ENCODE results near the gene PLB1. TPM values are rescaled to one million over a fixed set of nuclear protein-coding genes. Genes with fewer than 3 reads are reported as not detected.
A peak's percentile ranks its signal among the peaks of the same experiment; 100 is the strongest.

The PLB1 gene
- total RNA-seq, 4 donors from 2014 or later = 1.1 to 6.5 (median 2.3) TPM

GRCh38 chr2:28610583-28611201 is 114.8 kb downstream of the PLB1 start:
- intact Hi-C loops (cut with DNase I) = no loop called here
- Histone ChIP-seq H3K4me1 (peaks cover 9 to 67% (median 24%) of the 10 kb centered on the region in 3 donors), H3K4me3 (no peak overlapping the region), H3K36me3 (no peaks in the 10 kb centered on the region), H3K27me3 (no peaks in the 10 kb centered on the region), H3K9me3 (no peaks in the 10 kb centered on the region), H3K27ac (peak overlapping the region; percentile 67 to 77 (median 70))
- no peak for TF ChIP-seq POLR2A (IDR thresholded peaks at IDR 0.05)
- no peak for TF ChIP-seq CTCF (IDR thresholded peaks at IDR 0.05)
- whole genome bisulfite sequencing, 2 donors = 32 to 41% methylated on average over 7 to 8 of the region's 8 CpGs
- DNase-seq = no peak

- H3K4me1 ChIP-seq = peaks cover 9 to 70% (median 29%) of the 10 kb centered on the region in 3 donors
- intact Hi-C loops (cut with DNase I) = no loop called here
- H3K9me3 ChIP-seq = no peaks in the 10 kb centered on the region
- no peak for DNase-seq
- WGBS, 2 donors = 81 to 93% methylated on average over 6 to 8 of the region's 9 CpGs
- peak overlapping the region in 3 of 4 donors; percentile 9 to 88 (median 88) for H3K27ac ChIP-seq
- H3K4me3 ChIP-seq = no peak overlapping the region
- no peaks in the 10 kb centered on the region for H3K36me3 ChIP-seq
- TF ChIP-seq POLR2A (IDR thresholded peaks at IDR 0.05) = no peak
- no peak for TF ChIP-seq CTCF (IDR thresholded peaks at IDR 0.05)
- H3K27me3 ChIP-seq = no peaks in the 10 kb centered on the region
Observed at GRCh38 chr2:28612131-28612812, 116.4 kb downstream of the PLB1 start.

GRCh38 chr2:28613186-28613585 is 117.3 kb downstream of the PLB1 start:
- peaks cover 13 to 71% (median 29%) of the 10 kb centered on the region in 3 donors for H3K4me1 ChIP-seq
- WGBS, 2 donors = 59% methylated on average over 2 of the region's 2 CpGs
- H3K4me3 ChIP-seq = no peak overlapping the region
- no peaks in the 10 kb centered on the region for H3K9me3 ChIP-seq
- DNase-seq = no peak
- H3K27ac ChIP-seq = peak overlapping the region; percentile 42 to 88 (median 86)
- intact Hi-C loops (cut with DNase I) = no loop called here
- H3K36me3 ChIP-seq = no peaks in the 10 kb centered on the region
- H3K27me3 ChIP-seq = no peaks in the 10 kb centered on the region
- TF ChIP-seq POLR2A (IDR thresholded peaks at IDR 0.05) (no peak), CTCF (IDR thresholded peaks at IDR 0.05) (no peak)

GRCh38 chr2:28613633-28614501 is 118.0 kb downstream of the PLB1 start:
- peak overlapping the region; percentile 82 to 88 (median 86) for H3K27ac ChIP-seq
- no peak for DNase-seq
- WGBS, 2 donors = 18 to 22% methylated on average over 6 to 11 of the region's 11 CpGs

More at GRCh38 chr2:28613633-28614501, 118.0 kb downstream of the PLB1 start:
- Histone ChIP-seq H3K9me3 (no peaks in the 10 kb centered on the region), H3K4me3 (no peak overlapping the region), H3K27me3 (no peaks in the 10 kb centered on the region), H3K4me1 (peaks cover 13 to 78% (median 29%) of the 10 kb centered on the region in 3 donors), H3K36me3 (no peaks in the 10 kb centered on the region)
- TF ChIP-seq CTCF (IDR thresholded peaks at IDR 0.05) (no peak), POLR2A (IDR thresholded peaks at IDR 0.05) (no peak)
- intact Hi-C loops (cut with DNase I) = no loop called here

Measured in esophagus squamous epithelium (tissue), 5 donors.